Fibroblast of skin of right biceps (primary cell): ENCODE results near the gene STPG3.

ENCODE experiments used
- DNase-seq: peaks from one replicate; pipeline ENCODE4 v3.0.0-alpha.2; 2013

STPG3 gene

DNA sequence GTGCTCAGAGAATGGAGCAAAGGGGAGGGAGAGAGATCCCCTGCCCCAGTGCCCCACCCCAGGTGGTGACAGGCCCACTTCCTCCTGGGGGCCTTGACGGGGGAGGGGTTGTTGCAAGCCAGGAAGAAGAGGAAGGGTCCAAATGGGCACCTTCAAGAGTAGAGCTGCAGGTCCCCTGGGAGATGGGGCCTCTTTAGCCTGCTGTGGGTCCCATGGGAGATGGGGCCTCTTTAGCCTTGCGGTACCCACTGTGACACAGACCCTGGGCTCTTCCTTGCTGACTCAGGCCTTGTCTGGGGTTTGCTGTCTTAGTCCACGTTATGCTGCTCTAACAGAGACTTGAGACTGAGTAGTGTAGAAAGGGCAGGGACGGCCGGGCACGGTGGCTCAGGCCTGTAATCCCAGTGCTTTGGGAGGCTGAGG is 16.9 kb downstream of the STPG3 start:
- DNase-seq: no peak

DNA sequence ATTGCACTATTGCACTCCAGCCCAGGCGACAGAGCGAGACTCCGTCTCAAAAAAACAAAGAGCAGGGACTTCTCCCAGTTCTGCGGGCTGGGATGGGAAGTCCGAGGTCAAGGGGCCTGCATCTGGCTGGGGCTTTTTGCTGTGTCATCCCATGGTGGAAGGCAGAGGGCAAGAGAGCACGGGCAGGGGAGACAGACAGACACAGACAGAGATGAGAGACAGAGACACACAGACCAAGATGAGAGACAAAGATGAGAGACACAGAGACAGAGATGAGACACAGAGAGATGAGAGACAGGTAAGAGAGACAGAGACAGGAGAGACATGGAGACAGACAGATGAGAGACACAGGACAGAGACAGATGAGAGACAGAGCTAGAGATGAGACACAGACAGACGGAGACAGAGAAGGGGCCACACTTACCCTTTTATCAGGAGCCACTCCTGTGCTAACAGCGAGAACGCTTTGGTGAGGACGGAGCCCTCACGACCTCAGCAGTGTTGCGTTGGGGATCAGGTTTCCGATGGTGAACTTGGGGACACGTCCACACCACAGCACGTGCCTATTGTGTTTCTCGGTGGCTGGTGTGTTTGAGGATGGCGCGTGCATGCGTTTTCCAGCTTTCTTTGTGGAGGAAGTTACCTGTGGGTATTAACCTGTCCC is 17.6 kb downstream of the STPG3 start:
- no peak for DNase-seq

DNA sequence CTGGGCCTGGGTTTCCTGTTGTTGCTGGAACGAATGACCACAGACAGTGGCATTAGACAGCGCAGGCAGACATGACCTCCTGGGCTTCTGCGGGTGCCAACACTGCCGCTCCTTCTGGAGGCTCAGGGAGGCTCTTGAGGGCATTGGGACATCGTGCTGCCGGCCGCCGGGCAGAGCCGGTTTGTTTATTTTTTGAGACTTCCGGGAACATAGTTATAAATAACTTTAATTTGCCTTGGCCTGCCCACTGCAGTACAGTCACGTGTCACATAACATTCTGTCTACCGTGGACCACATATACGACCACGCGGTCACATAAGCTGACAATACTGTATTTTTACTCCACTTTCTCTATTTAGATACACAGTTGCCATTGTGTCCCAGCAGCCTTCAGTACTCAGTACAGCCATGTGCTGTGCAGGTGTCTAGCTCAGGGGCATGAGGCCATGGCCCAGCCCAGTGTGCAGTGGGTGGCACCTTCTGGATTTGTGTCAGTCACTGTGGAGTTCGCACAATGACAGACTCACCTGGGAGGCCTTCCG is 18.2 kb downstream of the STPG3 start:
- DNase-seq: no peak

DNA sequence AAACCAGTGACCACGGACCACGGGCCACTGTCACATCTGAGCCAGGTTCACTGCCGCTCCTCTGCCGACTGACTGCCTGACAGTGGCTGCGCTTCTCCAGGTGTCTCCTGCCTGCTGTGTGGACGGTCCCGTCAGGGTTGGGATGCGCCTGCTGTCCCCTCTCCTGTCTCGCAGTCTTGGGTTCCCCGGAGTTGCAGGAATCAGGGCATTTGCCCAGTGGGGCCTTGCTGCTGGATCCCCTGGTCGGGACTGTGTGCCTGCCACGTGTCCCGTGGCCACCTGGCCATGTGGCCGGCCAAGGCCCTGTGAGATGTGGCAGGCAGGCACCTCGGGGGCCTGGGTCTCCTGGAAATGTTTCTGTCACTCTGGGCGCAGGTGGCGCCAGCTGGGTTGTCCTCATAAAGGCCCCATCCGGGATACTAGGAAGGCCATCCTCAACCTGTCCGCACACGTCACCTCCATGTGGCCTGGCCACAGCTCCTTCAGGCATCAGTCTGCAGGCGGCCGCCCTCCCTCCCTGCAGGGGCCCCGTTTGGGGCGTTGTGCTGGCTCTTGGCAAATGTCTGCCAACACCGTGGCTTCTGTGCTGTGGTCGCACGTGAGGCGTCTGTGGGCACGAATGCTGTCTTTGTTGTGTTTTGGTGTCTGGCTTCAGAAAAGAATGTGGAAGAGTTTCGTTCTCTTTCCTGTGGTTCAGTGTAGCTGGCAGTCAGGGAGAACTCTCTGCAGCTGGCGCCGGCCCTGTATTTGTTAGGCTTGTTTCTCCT is 20.0 kb downstream of the STPG3 start:
- no peak for DNase-seq

DNA sequence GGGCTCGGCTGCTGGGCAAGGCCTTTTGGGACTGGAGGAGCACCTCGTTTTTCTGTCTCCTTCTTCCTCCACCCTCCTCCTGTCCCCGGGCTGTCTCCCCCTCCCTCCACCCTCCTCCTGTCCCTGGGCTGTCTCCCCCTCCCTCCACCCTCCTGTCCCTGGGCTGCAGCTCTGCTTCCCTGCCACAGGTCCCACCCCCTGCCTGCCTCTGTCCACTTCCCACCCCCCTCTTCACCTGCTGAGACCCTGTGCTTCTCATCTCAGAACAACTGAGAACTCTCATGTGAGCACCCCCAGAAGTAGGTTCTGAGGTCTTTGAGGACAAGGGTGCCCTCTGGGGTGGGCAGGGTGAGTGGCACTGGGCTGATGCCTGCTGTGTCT is 20.6 kb downstream of the STPG3 start:
- no peak for DNase-seq

DNA sequence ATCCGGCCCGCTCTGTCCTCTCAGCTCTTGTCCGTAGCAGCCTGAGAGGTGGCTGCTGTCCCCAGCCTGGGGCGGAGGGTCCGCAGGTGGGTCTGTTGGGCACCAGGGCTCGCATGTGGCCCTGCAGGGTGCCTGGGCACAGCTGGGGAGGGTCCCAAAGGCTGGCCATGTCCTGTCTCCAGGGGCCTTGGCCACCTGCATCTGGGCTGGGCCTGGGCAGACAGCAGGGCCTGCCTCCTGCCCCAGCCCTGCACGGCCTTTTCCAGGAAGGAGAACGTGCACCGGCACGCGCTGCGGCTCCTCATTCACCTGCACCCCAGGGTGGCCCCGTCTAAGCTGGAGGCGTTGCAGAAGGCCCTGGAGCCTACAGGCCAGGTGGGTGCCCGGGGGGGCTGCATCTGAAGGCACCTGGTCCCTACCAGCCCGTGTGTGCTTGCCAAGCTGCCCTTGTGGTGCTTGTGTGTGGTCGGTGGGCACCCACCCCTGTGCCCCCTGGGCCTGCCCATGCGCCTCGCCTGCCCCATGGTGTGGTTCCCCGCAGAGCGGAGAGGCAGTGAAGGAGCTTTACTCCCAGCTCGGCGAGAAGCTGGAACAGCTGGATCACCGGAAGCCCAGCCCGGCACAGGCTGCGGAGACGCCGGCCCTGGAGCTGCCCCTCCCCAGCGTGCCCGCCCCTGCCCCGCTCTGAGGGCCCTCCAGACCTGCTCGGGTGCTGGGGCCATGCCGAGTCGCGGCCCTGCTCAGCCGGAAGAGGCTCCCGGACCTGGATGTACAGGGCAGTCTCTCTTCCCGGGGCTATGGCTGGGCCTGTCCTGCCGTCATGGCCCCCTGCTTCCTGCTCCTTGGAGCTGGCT is 21.4 kb downstream of the STPG3 start:
- DNase-seq: no peak

DNA sequence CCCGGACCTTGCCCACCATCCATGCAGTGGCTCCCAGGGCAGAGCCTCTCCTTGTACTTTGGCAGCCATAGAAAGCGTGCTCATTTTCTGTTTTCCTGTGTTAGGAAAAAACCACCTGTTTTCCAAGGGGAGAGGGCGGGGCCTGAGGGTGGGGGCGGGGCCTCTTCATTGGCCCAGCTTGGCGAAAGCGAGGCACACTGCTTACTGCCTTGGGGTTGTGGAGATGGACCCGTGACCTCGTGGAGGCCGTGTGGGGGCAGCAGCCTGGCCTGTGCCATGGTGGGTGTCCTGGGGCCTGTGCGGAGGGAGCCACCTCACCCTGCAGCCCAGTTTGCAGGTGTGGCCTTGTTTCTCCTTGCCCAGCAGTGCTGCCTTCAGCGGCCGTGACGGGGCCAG is 22.0 kb downstream of the STPG3 start:
- no peak for DNase-seq

DNA sequence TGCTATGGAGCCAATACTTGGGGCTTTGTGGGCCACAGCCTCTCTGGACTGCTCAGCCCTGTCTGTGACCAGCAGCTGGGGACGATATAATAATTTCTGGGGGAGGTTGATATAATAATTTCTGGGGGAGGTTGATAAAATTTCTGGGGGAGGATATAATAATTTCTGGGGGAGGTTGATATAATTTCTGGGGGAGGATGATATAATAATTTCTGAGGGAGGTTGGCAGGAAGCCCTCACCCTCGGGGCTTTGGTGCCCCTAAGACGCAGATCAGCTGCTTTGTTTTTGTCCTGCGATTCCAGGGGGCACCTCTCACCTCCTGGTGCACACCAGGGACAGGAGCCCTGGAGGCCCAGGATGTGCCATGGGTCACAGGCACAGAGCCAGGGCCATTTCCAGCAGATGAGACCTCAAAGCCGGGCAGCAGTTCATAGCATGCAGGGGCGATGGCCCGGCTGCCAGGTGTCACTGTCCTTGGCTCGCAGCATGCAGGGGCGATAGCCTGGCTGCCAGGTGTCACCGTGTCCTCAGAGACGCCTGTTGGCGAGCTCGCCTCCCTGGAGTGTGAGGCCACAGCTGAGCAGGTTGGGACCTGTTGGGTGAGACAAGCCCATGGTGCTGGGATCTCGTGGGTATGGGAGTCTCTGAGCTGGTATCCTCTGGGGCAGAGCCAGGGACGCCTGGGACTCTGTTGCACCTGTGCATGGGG is 22.7 kb downstream of the STPG3 start:
- no peak for DNase-seq

DNA sequence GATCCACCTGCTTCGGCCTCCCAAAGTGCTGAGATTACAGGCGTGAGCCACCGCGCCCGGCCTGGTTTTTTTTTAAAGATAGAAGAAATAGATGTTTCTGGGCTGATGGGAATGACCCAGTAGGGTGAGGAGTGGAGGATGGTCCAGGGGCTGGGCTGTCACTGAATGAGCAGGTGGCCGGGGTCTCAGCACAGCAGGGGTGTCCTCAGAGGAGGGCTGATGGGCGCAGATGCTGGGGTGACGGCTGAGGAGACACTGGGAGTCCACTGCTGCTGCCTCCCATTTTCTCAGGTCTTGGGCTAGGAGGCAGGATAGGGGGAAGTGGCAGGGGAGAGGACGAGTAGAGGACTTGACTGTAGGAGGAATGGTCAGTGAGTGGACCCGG is 24.1 kb downstream of the STPG3 start:
- DNase-seq: no peak

DNA sequence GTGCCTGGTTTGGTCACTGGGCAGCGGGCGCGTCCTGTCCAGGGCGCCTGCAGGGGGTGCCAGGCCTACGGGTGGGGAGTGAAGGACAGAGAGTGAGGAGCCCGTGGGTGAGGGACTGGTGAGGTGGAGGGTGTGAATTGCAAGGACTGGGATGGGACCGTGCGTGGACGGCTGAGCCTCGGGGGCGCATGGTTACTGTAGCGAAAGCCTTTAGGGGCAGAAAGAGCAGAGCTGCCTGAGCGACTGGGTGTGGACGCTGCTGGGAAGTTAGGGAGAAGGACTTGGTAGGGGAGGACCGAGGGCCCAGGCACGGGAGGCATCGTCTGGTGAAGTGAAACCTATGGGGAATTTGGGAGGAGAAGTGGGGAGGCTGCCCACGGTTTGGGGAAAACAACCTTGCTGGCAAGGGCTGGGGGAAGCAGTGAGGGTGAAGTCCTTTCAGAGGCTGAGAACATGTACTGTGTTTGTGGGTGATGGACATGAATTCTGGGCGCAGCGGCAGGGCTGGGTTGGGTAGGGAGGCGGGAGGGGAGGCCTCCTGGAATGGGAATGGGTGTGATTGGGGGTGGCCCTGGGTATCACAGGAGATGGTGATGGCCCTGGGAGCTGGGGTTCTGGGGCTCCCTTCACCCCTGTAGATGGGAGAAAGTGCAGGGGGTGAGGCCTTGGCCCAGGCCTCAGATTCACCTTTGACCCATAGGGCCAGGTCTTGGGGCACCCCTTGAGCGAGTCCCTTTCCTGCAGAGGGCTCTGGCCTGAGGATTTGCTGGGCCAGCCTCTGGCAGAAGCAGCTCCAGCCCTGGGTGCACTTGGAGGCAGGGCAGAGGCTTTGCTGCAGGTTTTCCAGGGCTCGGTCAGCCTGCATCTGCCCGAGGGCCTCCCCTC is 24.7 kb downstream of the STPG3 start:
- DNase-seq: no peak

DNA sequence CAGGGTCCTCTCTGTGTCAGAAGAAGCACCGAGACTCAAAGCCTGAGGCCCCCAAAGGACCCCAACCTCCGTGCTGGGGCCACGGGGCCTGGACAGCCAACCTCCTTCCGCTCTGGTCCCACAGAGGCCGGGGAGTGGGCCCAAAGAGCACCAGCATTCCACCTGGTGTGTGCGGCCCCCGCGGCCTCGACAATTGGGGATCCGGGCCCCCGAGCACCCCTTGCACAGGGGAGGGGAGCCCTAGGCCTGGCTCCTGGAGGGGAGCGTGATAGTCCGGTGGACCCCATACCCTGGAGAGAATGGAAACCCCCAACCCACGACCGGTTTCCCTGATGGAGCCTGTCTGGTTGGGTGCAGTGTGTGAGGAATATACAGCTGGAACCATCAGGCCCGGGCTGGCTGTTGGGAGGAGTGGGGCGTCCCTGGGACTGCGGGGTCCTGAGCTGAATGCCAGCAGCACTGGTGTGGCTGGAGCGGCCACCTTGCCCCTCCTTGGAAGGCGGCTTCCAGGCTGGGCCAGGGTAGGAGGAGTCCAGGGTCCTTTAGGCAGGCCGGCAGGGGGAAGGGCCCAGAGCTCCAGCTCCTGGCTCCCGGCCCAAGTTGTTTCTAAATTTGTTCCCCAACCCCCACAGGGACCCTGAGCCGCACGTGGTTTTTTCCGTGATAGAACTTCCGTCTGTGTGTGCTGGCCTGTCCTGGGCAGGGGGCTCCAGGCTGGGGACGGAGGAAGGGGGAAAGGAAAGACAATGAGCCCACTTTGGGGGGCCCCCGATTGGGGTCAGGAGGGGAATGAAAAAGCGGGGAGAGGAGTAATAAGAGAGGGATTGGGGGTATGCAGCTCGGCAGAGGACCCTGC is 25.6 kb downstream of the STPG3 start:
- DNase-seq: peak; percentile 66

DNA sequence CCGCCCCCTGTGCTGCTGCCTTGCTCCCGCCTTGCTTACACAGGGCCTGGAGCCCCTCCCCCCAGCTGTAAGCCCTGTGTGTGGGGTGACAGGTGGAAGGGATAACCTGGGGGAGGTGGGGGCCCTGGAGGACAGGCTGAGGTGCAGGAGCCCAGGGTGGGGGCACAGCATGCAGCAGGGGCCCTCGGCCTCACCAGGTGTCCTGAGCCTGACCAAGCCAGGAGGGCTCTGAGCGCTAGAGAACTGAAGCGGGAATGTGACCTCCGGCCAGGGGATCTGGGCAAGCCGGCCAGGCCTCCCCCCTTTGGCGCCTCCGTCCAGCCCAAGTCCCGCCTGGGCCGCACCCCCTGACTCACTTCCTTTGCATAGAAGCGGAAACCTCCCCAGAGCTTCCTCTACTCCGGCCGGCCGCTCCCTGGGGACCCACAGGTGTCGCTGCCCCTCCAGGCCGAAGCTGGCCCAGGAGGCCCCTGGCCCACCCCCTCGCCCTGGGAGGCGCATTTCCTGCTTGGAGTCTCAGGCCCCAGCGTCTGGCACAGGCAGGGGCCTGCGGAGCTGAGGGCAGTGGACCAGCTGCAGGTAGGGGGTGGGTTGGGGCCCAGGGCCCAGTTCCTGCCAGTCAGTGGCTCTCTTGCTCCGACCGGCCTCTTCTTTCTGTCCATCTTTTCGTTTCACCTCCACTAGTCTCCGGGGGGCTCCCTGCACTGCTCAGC is 26.4 kb downstream of the STPG3 start, which contains the start of gene TOR4A:
Gene TOR4A, plus strand, starts transcription at position 398 of the 713 bp plus-strand sequence. CDS start 964 bp downstream, outside the sequence.
- DNase-seq: peak; percentile 69

DNA sequence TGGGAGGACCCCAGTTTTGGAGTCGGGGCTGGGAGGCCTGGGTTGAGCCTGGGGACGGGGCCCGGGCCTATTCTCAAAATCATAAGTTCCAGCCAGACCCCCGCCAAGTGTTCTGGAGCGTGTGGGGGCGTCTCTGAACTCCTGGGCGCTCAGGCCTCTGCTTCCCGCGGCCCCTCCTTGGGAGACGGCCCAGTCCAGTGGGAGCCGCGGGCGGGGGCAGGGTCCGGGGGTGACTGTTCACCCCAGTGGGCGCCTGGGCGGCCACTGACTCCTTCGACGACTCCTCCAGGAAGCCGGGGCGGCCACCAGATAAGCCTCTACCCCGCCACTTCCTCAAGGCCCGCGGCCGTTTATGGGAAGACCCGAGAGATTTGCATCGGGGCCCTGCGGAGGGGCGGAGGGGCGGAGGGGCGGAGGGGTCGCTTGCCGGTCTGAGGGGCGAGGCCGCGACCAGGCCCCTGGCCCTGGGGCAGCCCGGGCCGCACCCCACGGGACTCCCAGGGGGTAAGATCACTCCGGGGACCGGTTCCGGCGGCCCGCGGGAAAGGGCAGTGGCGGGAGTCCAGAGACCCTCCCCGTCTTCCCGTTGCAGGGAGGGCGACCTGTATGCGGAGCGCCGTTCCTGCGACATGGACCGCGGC is 27.1 kb downstream of the STPG3 start:
- DNase-seq: no peak

DNA sequence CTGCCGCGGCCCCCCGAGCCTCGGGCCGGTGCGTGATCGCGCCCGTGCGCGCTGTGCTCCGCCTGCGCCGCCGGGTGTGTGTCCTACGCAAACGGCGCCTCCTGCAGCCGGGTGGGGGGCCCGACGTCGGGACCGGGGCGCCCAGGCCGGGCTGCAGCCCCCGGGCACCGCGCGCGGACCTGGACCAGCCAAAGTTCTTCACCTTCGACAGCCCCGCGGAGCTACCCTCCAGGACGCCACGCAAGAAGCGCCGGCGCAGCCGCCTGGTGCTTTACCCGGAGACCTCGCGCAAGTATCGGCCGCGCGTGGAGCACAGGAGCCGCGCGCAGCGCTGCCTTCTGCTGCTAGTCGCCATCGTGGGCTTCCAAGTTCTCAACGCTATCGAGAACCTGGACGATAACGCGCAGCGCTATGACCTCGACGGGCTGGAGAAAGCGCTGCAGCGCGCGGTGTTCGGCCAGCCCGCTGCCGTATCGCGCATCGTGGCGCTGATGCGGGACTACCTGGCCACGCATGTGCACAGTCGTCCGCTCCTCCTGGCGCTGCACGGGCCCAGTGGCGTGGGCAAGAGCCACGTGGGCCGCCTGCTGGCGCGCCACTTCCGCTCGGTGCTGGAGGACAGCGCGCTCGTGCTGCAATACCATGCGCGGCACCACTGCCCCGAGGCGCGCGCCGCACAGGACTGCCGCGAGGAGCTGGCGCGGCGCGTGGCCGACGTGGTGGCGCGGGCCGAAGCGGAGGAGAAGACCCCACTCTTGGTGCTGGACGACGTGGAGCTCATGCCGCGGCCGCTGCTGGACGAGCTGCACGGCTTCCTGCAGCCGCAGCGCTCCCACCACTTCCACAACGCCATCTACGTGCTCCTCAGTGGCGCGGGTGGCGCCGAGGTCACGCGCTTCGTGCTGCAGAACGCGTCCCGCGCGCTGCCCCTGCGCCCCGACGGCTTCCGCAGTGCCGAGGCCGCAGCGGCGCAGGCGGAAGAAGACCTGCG is 27.9 kb downstream of the STPG3 start:
- no peak for DNase-seq

DNA sequence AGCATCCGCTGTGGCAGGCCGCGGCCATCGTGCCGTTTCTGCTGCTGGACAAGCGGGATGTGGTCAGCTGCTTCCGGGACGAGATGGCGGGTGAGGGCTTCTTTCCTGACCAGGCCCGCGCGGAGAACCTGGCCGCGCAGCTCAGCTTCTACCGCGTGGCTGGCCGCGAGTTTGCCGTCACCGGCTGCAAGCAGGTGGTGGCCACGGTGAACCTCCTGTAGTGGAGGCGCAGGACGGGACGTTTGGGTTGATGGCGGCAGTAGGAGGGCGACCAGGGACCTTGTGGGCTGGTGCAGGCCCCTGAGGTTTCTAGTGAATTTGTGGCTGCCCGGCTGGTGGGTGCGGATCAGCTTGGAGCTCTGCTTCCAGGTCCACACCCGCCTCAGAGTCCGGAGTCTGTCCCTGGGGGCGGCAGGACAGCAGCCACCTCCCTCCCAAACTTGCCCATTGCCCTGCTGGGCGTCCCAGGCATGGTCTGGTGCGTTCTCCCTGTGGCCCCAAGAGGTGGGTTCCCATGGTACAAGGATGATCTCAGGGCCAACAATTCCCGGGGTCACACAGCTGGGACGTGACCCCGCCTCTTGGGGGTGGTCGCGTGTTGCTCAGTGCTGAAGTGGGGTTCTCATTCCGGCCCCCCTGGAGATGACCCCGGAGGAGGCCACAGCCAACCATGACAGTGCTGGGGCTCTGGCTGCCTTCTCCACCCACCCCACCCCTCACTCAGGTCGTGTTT is 28.8 kb downstream of the STPG3 start:
- DNase-seq: no peak

DNA sequence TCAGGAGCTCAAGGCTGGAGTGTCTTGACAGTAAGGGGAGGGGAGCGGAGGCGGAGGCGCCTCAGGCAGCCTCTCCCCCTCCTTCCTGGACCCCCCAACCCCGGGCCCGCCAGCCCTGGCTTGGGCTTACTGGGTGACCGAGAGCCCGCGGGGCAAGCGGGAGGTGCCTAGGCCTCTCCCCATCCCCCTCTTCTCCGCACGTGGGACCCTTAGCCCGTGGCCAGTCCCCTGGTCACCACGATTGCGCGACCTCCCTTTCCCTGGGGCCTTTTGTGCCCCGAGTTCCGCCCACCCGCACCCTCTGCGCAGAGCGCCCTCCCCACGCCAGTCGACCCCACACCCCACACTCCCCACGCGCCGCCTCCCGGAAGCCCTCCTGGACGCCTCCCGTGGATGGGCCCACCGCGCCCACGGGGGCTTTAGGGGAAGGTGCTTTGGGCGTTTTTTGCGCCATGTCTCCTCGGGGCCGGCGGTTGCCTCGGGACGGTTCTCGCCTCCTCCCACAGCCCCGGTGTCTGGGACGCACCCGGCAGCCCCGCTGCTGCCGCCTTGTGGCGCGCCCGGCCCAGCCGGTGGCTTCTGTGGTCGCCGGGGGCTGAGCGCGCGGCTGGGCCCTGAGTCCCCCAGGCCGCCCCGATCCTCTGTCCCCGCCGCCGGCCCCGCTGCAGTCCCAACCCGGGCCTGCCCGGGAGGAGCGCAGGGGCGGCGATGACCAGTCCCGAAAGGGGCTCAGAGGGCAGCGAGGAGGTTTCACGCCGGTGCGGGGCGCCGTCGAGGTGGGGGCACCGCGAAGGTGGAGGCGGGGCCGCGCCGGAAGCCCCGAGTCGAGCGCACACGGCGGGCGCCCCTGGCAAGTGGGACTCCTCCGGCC is 29.6 kb downstream of the STPG3 start:
- peak; percentile 23 for DNase-seq
